H1 (cell line): ENCODE results near the gene RASL11B. TPM values are rescaled to one million over a fixed set of nuclear protein-coding genes. Genes with fewer than 3 reads are reported as not detected.

Experiments used
- CTCF ChIA-PET: fragments of 300-600 bp; sonication (Branson Sonifier 250); formaldehyde crosslinking; loops from one replicate; lab custom pipeline; 2021; ENCODE audit not compliant: partially characterized antibody; lab: Charles Lee
- POLR2A ChIA-PET: fragments of 300-600 bp; sonication (Branson Sonifier 250); formaldehyde crosslinking; loops from one replicate; lab custom pipeline; 2021; ENCODE audit warnings: inconsistent platforms; ENCODE audit not compliant: partially characterized antibody; lab: Charles Lee
- DNase-seq, 2 experiments: peaks; one replicate each; pipeline versions ENCODE4 v3.0.0 to v3.0.0-alpha.2; 2010 to 2022; ENCODE audit warnings: low spot score in 2 of 2, low read depth in 1 of 2, mixed read lengths in 1 of 2
- FAIRE-seq: peaks from 2 replicates; lab custom pipeline; 2011; peaks lifted over from hg19 to GRCh38; lab: Jason Lieb, UNC
- H2AFZ ChIP-seq: 2 replicates; pipeline ENCODE4 v1.8.1; 2012; ENCODE audit warnings: low read length, inconsistent platforms
- H2AK5ac ChIP-seq: 2 replicates; pipeline ENCODE4 v1.6.1; 2013; ENCODE audit warnings: low read depth, low read length
- H2BK120ac ChIP-seq: replicated peaks from 2 replicates; pipeline ENCODE3; 2013; ENCODE audit warnings: low read depth, low read length, inconsistent platforms
- H2BK12ac ChIP-seq: 2 replicates; pipeline ENCODE4 v1.6.1; 2013; ENCODE audit warnings: low read depth, low read length
- H2BK15ac ChIP-seq: 2 replicates; pipeline ENCODE4 v1.6.1; 2013; ENCODE audit warnings: low read length
- H2BK20ac ChIP-seq: 2 replicates; pipeline ENCODE4 v1.6.1; 2013; ENCODE audit warnings: low read length
- H2BK5ac ChIP-seq: 2 replicates; pipeline ENCODE4 v1.6.1; 2013; ENCODE audit warnings: low read depth, low read length
- H3K14ac ChIP-seq: 2 replicates; pipeline ENCODE4 v1.6.1; 2013; ENCODE audit warnings: inconsistent platforms; ENCODE audit not compliant: insufficient read length
- H3K18ac ChIP-seq: 2 replicates; pipeline ENCODE4 v1.6.1; 2013; ENCODE audit warnings: low read length; ENCODE audit errors: extremely low read depth
- H3K23ac ChIP-seq: 2 replicates; pipeline ENCODE4 v1.6.1; 2013; ENCODE audit warnings: inconsistent platforms; ENCODE audit not compliant: insufficient read length
- H3K23me2 ChIP-seq: 2 replicates; pipeline ENCODE4 v1.6.1; 2013; ENCODE audit warnings: low read depth, low read length
- H3K27ac ChIP-seq: 2 replicates; pipeline ENCODE4 v1.6.1; 2011; ENCODE audit warnings: low read depth, low read length, inconsistent platforms
- H3K27me3 ChIP-seq, 4 experiments: replicated peaks in 1 of 4; 1 replicate in 1 of 4; 2 replicates in 3 of 4; pipeline versions ENCODE4 v1.6.1 to v1.8.1; 2011 to 2013; ENCODE audit warnings: low read length in 3 of 4, mild to moderate bottlenecking in 3 of 4, inconsistent platforms in 2 of 4, mixed read lengths in 2 of 4, moderate library complexity in 1 of 4; ENCODE audit not compliant: control insufficient read depth in 3 of 4, insufficient read depth in 3 of 4; ENCODE audit errors: extremely low read depth in 1 of 4
- H3K36me3 ChIP-seq, 4 experiments: 2 replicates each; pipeline versions ENCODE4 v1.6.1 to v1.8.1; 2011 to 2013; ENCODE audit warnings: mild to moderate bottlenecking in 4 of 4, low read length in 3 of 4, moderate library complexity in 2 of 4, control low read depth in 1 of 4, inconsistent platforms in 1 of 4; ENCODE audit not compliant: insufficient read depth in 4 of 4, control insufficient read depth in 2 of 4
- H3K4ac ChIP-seq: replicated peaks from 2 replicates; pipeline ENCODE3; 2013; ENCODE audit warnings: low read length, low read depth, mixed read lengths, inconsistent platforms; ENCODE audit not compliant: insufficient read length
- H3K4me1 ChIP-seq, 4 experiments: replicated peaks in 1 of 4; 1 replicate in 1 of 4; 2 replicates in 3 of 4; pipeline versions ENCODE4 v1.6.1 to v1.8.1; 2011 to 2013; ENCODE audit warnings: low read length in 3 of 4, inconsistent platforms in 2 of 4, mixed read lengths in 1 of 4; ENCODE audit not compliant: insufficient read depth in 4 of 4, control insufficient read depth in 3 of 4
- H3K4me2 ChIP-seq, 2 experiments: 2 replicates each; pipeline versions ENCODE4 v1.6.1 to v1.8.1; 2011 to 2013; ENCODE audit warnings: low read depth in 2 of 2, low read length in 2 of 2, control low read depth in 1 of 2, inconsistent platforms in 1 of 2, mild to moderate bottlenecking in 1 of 2; ENCODE audit not compliant: insufficient read depth in 1 of 2
- H3K4me3 ChIP-seq, 4 experiments: fragments of 200-600, 300-600 bp in 1 of 4; sonication (generic), shearing (Covaris generic), sonication (Bioruptor Twin) in 1 of 4; 2 replicates each; pipeline versions ENCODE4 v1.5.1 to v1.8.1; 2011 to 2016; ENCODE audit warnings: low read length in 4 of 4, low read depth in 3 of 4, control low read depth in 2 of 4, inconsistent platforms in 2 of 4, mild to moderate bottlenecking in 2 of 4, mixed read lengths in 1 of 4, moderate library complexity in 1 of 4; ENCODE audit not compliant: insufficient read depth in 2 of 4; ENCODE audit errors: extremely low read depth in 1 of 4
- H3K56ac ChIP-seq: replicated peaks from 2 replicates; pipeline ENCODE3; 2013; ENCODE audit warnings: low read depth, mild to moderate bottlenecking, mixed read lengths, low read length, inconsistent platforms; ENCODE audit not compliant: insufficient read length
- H3K79me1 ChIP-seq: 2 replicates; pipeline ENCODE4 v1.6.1; 2013; ENCODE audit warnings: low read depth, low read length, control low read depth
- H3K79me2 ChIP-seq, 2 experiments: 2 replicates each; pipeline versions ENCODE4 v1.6.1 to v1.8.1; 2012 to 2013; ENCODE audit warnings: low read length in 2 of 2, mild to moderate bottlenecking in 2 of 2, inconsistent platforms in 1 of 2; ENCODE audit not compliant: insufficient read depth in 2 of 2, control insufficient read depth in 1 of 2
- H3K9ac ChIP-seq, 4 experiments: replicated peaks in 1 of 4; 1 replicate in 1 of 4; 2 replicates in 3 of 4; pipeline versions ENCODE4 v1.6.1 to v1.8.1; 2011 to 2013; ENCODE audit warnings: low read depth in 3 of 4, low read length in 3 of 4, control low read depth in 2 of 4, mild to moderate bottlenecking in 2 of 4, moderate library complexity in 2 of 4, inconsistent platforms in 1 of 4; ENCODE audit errors: extremely low read depth in 1 of 4
- H3K9me3 ChIP-seq, 2 experiments: 2 replicates each; pipeline versions ENCODE4 v1.6.1 to v1.8.1; 2012 to 2013; ENCODE audit warnings: mild to moderate bottlenecking in 2 of 2, moderate library complexity in 2 of 2, control low read depth in 1 of 2, inconsistent platforms in 1 of 2, low read depth in 1 of 2, low read length in 1 of 2, mixed read lengths in 1 of 2; ENCODE audit not compliant: insufficient read depth in 2 of 2
- H4K20me1 ChIP-seq, 2 experiments: replicated peaks in 1 of 2; 2 replicates each; pipeline versions ENCODE3 to v1.8.1; 2011 to 2013; ENCODE audit warnings: inconsistent platforms in 2 of 2, low read length in 2 of 2, mild to moderate bottlenecking in 1 of 2; ENCODE audit not compliant: insufficient read depth in 2 of 2, control insufficient read depth in 1 of 2
- H4K5ac ChIP-seq: 2 replicates; pipeline ENCODE4 v1.6.1; 2013; ENCODE audit warnings: low read length, low read depth, mixed read lengths, inconsistent platforms; ENCODE audit not compliant: insufficient read length
- H4K8ac ChIP-seq: 2 replicates; pipeline ENCODE4 v1.8.0; 2013; ENCODE audit warnings: mild to moderate bottlenecking, moderate library complexity, low read length, inconsistent platforms; ENCODE audit not compliant: insufficient read depth; ENCODE audit errors: extremely low read depth
- H4K91ac ChIP-seq: replicated peaks from 2 replicates; pipeline ENCODE3; 2013; ENCODE audit warnings: low read length, mixed read lengths, inconsistent platforms; ENCODE audit not compliant: insufficient read length
- ATF2 ChIP-seq: IDR thresholded peaks from 2 replicates; pipeline ENCODE4 v1.6.1; 2012; ENCODE audit warnings: low read length, inconsistent platforms
- POLR2AphosphoS5 ChIP-seq: IDR thresholded peaks from 2 replicates; pipeline ENCODE4 v1.6.1; 2011; ENCODE audit warnings: low read depth, low read length
- RFX5 ChIP-seq: IDR thresholded peaks from 2 replicates; pipeline ENCODE4 v1.6.1; 2011; ENCODE audit warnings: low read depth, low read length, improper control_type of control experiment, borderline replicate concordance
- YY1 ChIP-seq: IDR thresholded peaks from 2 replicates; pipeline ENCODE4 v1.6.1; 2011; ENCODE audit warnings: low read depth, mild to moderate bottlenecking, low read length
- polyA plus RNA-seq, 7 experiments: library from polyadenylated mRNA; depleted of rRNA in 3 of 7; stranded (reverse) in 5 of 7; unstranded in 2 of 7; fragments of >200 nt in 5 of 7; fragments of 200-250 nt in 2 of 7; gene quantifications; 1 replicate in 5 of 7; 2 replicates in 1 of 7; 4 replicates in 1 of 7; pipeline versions ENCODE4 v1.2.1 to v1.2.3, GENCODE V29; 2011 to 2013; ENCODE audit warnings: missing spikeins in 2 of 7, mixed read lengths in 2 of 7
- total RNA-seq: library from RNA; stranded (reverse); fragmentation: NEBNext Ultra II Directional; extraction: Animal tissue kit (Norgen Biotek cat#: 25700); gene quantifications from 2 replicates; pipeline ENCODE4 v1.2.1, GENCODE V29; 2021

The RASL11B gene
- total and polyA plus RNA-seq, 2 of the 8 experiments (the other 6 are each of a cell fraction or from before 2014, with no cell fraction given): 49.8 to 75.5 TPM

GRCh38 chr4:52915191-52915590 is 53.1 kb downstream of the RASL11B start:
- no peak overlapping the region for H2BK5ac ChIP-seq
- no peak overlapping the region for H2AFZ ChIP-seq
- no peak overlapping the region for H4K8ac ChIP-seq
- no peaks in the 10 kb centered on the region for H3K27me3 ChIP-seq
- FAIRE-seq: no peak
- no peak overlapping the region for H2BK15ac ChIP-seq
- no peaks in the 10 kb centered on the region for H3K79me2 ChIP-seq
- H3K14ac ChIP-seq: no peak overlapping the region
- H3K79me1 ChIP-seq: no peaks in the 10 kb centered on the region
- no peak overlapping the region for H3K56ac ChIP-seq
- CTCF ChIA-PET: interaction anchor here (0.6 to 1.8 kb wide), 12 partner anchors 8 to 370 kb away, joined by 3 to 6 read pairs (median 4); no protein-coding TSS in a partner anchor
- TF ChIP-seq ATF2 (no peak), POLR2AphosphoS5 (no peak), RFX5 (no peak), YY1 (no peak)
- H3K4me2 ChIP-seq: no peak overlapping the region
- H3K23me2 ChIP-seq: no peaks in the 10 kb centered on the region
- H2AK5ac ChIP-seq: no peak overlapping the region
- no peaks in the 10 kb centered on the region for H3K36me3 ChIP-seq
- no peak for DNase-seq
- POLR2A ChIA-PET: interaction anchor here (1.0 to 1.8 kb wide), 3 partner anchors 17 to 194 kb away, joined by 3 to 4 read pairs (median 3); no protein-coding TSS in a partner anchor
- no peak overlapping the region for H4K91ac ChIP-seq
- no peak overlapping the region for H2BK120ac ChIP-seq
- no peaks in the 10 kb centered on the region for H3K9me3 ChIP-seq
- H3K27ac ChIP-seq: no peak overlapping the region
- H3K23ac ChIP-seq: no peak overlapping the region
- H3K4me3 ChIP-seq: no peak overlapping the region
- no peak overlapping the region for H3K4ac ChIP-seq
- H3K18ac ChIP-seq: no peak overlapping the region
- no peak overlapping the region for H4K5ac ChIP-seq
- no peaks in the 10 kb centered on the region for H4K20me1 ChIP-seq
- H2BK12ac ChIP-seq: no peak overlapping the region
- peaks cover 0 to 7% (median 2%) of the 10 kb centered on the region in 4 experiments; a peak in 2 of 7 replicates for H3K4me1 ChIP-seq
- no peak overlapping the region for H3K9ac ChIP-seq
- H2BK20ac ChIP-seq: no peak overlapping the region
